Body of pancreas (tissue), 4 donors: ENCODE data around the gene SEZ6L. TPM values are rescaled to one million over a fixed set of nuclear protein-coding genes. Genes with fewer than 3 reads are reported as not detected.

Experiments used
- ATAC-seq: fragments of 150-250 bp; one replicate; pipeline ENCODE4 v1.9.1; 2016
- DNase-seq, 4 donors: peaks; one replicate each; pipeline ENCODE4 v3.0.0-alpha.2; 2019
- H3K27ac ChIP-seq, 4 donors: fragments of 200-600 bp; sonication (generic); 1 replicate in 3 of 4; 2 replicates in 1 of 4; pipeline versions ENCODE4 v1.5.1 to v1.6.1; 2016 to 2019; ENCODE audit warnings: mild to moderate bottlenecking in 1 of 4, mixed read lengths in 1 of 4, moderate library complexity in 1 of 4
- H3K27me3 ChIP-seq, 2 donors: fragments of 200-600 bp; sonication (generic); one replicate each; pipeline ENCODE4 v1.6.0; 2016; ENCODE audit warnings: mild to moderate bottlenecking in 1 of 2
- H3K36me3 ChIP-seq, 2 donors: fragments of 200-600 bp; sonication (generic); replicated peaks in 1 of 2; 2 replicates each; pipeline ENCODE4 v1.5.1; 2016; ENCODE audit warnings: low read depth in 2 of 2; ENCODE audit not compliant: insufficient read depth in 1 of 2
- H3K4me1 ChIP-seq: fragments of 200-600 bp; sonication (generic); one replicate; pipeline ENCODE4 v1.6.0; 2016
- H3K4me3 ChIP-seq, 2 donors: fragments of 200-600 bp; sonication (generic); 1 replicate in 1 of 2; 2 replicates in 1 of 2; pipeline ENCODE4 v1.5.1; 2016 to 2019
- H3K9me3 ChIP-seq, 3 donors: fragments of 200-600 bp; sonication (generic); 1 replicate in 2 of 3; 2 replicates in 1 of 3; pipeline ENCODE4 v1.5.1; 2016
- POLR2A ChIP-seq, 3 donors: fragments of 450-650 bp; IDR thresholded peaks; one replicate each; pipeline ENCODE4 v1.6.1; 2016; ENCODE audit warnings: antibody characterized with exemption in 3 of 3, mild to moderate bottlenecking in 2 of 3
- WGBS, 2 donors: methylation state at CpG; one replicate each; pipeline ENCODE4 v1.1.5; 2017; 5-methylcytosine and 5-hydroxymethylcytosine counted together
- intact Hi-C: fragments of 100-400 bp; cut with DNase I; formaldehyde crosslinking; loops from one replicate; pipeline ENCODE4 v1.15.1; 2023
- total RNA-seq, 2 donors: library from RNA; depleted of rRNA; stranded (reverse); fragments of >200 nt; gene quantifications; one replicate each; pipeline ENCODE4 v1.1.0, GENCODE V29; 2016
- TF ChIP-seq, protein P1 (sequence below), 7 experiments: fragments of 450-650 bp in 4 of 7; fragments of 200-600 bp in 3 of 7; sonication (generic) in 3 of 7; IDR thresholded peaks; one replicate each; pipeline ENCODE4 v1.5.1; 2016 to 2019; ENCODE audit warnings: antibody characterized with exemption in 7 of 7

The SEZ6L gene
- total RNA-seq, 2 donors from 2014 or later: 0.33 to 0.52 TPM

DNA sequence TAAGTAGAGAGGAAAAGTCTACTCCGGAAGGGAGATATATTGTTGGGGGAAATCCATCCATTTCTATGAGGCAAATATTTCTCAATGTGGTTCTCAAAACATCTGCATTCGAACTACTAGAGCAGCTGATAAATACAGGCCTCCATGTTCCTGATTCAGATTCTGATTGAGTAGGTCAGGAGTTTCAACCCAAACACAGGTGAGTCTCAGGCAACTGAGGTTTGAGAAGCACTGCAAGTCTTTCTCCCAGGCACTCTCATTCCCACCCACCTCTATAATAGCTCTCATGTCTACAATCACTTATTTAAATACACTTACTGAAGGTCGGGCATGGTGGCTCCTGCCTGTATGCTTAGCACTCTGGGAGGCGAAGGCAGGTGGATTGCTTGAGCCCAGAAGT lies 245.1 kb downstream of the SEZ6L start:
- no peaks in the 10 kb centered on the region for H3K36me3 ChIP-seq
- no peak for DNase-seq
- no peak for ATAC-seq
- no peaks in the 10 kb centered on the region for H3K9me3 ChIP-seq
- H3K4me3 ChIP-seq: no peak overlapping the region
- no peaks in the 10 kb centered on the region for H3K27me3 ChIP-seq
- WGBS, 2 donors: 65 to 72% methylated on average over 4 of the region's 4 CpGs
- TF ChIP-seq, protein P1, sequence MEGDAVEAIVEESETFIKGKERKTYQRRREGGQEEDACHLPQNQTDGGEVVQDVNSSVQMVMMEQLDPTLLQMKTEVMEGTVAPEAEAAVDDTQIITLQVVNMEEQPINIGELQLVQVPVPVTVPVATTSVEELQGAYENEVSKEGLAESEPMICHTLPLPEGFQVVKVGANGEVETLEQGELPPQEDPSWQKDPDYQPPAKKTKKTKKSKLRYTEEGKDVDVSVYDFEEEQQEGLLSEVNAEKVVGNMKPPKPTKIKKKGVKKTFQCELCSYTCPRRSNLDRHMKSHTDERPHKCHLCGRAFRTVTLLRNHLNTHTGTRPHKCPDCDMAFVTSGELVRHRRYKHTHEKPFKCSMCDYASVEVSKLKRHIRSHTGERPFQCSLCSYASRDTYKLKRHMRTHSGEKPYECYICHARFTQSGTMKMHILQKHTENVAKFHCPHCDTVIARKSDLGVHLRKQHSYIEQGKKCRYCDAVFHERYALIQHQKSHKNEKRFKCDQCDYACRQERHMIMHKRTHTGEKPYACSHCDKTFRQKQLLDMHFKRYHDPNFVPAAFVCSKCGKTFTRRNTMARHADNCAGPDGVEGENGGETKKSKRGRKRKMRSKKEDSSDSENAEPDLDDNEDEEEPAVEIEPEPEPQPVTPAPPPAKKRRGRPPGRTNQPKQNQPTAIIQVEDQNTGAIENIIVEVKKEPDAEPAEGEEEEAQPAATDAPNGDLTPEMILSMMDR (IDR thresholded peaks at IDR 0.05): no peak
- no peak for TF ChIP-seq POLR2A (IDR thresholded peaks at IDR 0.05)
- no peaks in the 10 kb centered on the region for H3K4me1 ChIP-seq
- intact Hi-C loops: no loop called here
- H3K27ac ChIP-seq: no peak overlapping the region

DNA sequence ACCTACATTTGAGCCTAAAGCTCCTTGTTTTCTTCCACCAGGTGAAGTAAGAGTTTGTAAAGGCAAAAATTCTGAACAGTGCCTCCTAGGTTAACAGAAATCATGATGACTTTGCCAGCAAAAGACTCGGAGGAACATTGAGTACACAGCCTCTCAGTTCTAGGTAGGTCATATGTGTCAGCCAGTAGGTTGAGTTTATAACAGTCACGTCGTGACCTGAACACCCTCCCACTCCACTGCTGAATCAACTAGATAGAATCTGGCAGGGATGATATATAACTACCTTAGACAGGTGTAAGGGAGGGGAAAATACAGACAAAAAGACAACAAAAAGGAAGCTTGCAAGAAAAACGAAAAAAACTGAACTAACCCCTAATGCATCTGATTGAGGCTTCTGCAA lies 247.0 kb downstream of the SEZ6L start:
- intact Hi-C loops: no loop called here
- DNase-seq (no peak), ATAC-seq (no peak)
- no peak overlapping the region for H3K27ac ChIP-seq
- TF ChIP-seq POLR2A (IDR thresholded peaks at IDR 0.05): no peak
- TF ChIP-seq, protein P1 (IDR thresholded peaks at IDR 0.05): no peak
- WGBS, 2 donors: 27 to 46% methylated on average over 4 of the region's 4 CpGs
- no peaks in the 10 kb centered on the region for H3K4me1 ChIP-seq
- H3K9me3 ChIP-seq: no peaks in the 10 kb centered on the region
- no peaks in the 10 kb centered on the region for H3K36me3 ChIP-seq
- H3K4me3 ChIP-seq: no peak overlapping the region
- no peaks in the 10 kb centered on the region for H3K27me3 ChIP-seq

DNA sequence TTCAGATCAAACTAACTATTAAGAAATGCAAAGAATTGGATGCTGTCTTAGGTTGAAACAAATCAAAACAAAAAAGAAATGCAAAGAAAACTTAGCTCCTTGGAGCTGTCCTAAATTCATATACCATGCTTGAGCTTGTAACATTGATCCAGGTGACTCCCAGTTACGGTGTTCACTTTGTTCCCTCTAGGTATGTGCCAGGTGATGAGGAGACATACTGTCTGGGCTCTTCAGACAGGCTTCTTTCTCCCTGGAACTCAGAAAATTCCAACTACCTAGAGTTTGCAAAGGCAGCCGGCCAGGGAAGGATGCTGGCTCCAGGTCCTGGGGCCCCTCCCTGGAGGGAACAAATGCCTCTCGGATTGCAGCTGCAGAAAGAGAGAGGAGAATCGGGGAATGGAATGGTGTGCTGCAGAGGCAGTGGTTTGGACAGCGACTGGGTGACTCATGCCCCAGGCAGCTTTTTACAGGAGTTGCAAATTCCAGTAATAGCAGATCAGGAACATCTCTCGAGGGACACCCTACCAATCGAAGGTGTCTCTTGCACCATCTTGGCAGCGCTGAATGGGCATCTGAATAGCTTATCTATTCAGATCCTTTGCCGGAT lies 247.5 kb downstream of the SEZ6L start:
- no peak for TF ChIP-seq POLR2A (IDR thresholded peaks at IDR 0.05)
- TF ChIP-seq, protein P1 (IDR thresholded peaks at IDR 0.05): no peak
- Histone ChIP-seq H3K27me3 (no peaks in the 10 kb centered on the region), H3K27ac (no peak overlapping the region), H3K9me3 (no peaks in the 10 kb centered on the region), H3K36me3 (no peaks in the 10 kb centered on the region), H3K4me3 (no peak overlapping the region), H3K4me1 (no peaks in the 10 kb centered on the region)
- peak in 1 of 4 donors; percentile 12 for DNase-seq
- 24 to 34% methylated on average over 9 of the region's 9 CpGs for WGBS, 2 donors
- ATAC-seq: no peak
- intact Hi-C loops: no loop called here

GRCh38 chr22:26417406-26417805 lies 248.1 kb downstream of the SEZ6L start:
- TF ChIP-seq POLR2A (IDR thresholded peaks at IDR 0.05): no peak
- TF ChIP-seq, protein P1 (IDR thresholded peaks at IDR 0.05): no peak
- H3K27ac ChIP-seq: no peak overlapping the region
- intact Hi-C loops: no loop called here
- peaks cover 0 to under 1% (median 0%) of the 10 kb centered on the region in 3 donors for H3K9me3 ChIP-seq
- WGBS, 2 donors: 55 to 69% methylated on average over 3 of the region's 3 CpGs
- no peaks in the 10 kb centered on the region for H3K27me3 ChIP-seq
- H3K36me3 ChIP-seq: no peaks in the 10 kb centered on the region
- no peak overlapping the region for H3K4me3 ChIP-seq
- no peaks in the 10 kb centered on the region for H3K4me1 ChIP-seq
- DNase-seq: no peak
- no peak for ATAC-seq

GRCh38 chr22:26418620-26419019 lies 249.4 kb downstream of the SEZ6L start:
- H3K36me3 ChIP-seq: no peaks in the 10 kb centered on the region
- no peak overlapping the region for H3K27ac ChIP-seq
- TF ChIP-seq POLR2A (IDR thresholded peaks at IDR 0.05): no peak
- TF ChIP-seq, protein P1 (IDR thresholded peaks at IDR 0.05): no peak
- ATAC-seq (no peak), DNase-seq (no peak)
- WGBS, 2 donors: 60 to 61% methylated on average over 3 of the region's 3 CpGs
- H3K4me1 ChIP-seq: no peaks in the 10 kb centered on the region
- H3K4me3 ChIP-seq: no peak overlapping the region
- intact Hi-C loops: no loop called here
- no peaks in the 10 kb centered on the region for H3K27me3 ChIP-seq
- H3K9me3 ChIP-seq: peaks cover 0 to 10% (median 0%) of the 10 kb centered on the region in 3 donors
